ENCODE measurements around the gene MORN5.

The MORN5 gene

DNA sequence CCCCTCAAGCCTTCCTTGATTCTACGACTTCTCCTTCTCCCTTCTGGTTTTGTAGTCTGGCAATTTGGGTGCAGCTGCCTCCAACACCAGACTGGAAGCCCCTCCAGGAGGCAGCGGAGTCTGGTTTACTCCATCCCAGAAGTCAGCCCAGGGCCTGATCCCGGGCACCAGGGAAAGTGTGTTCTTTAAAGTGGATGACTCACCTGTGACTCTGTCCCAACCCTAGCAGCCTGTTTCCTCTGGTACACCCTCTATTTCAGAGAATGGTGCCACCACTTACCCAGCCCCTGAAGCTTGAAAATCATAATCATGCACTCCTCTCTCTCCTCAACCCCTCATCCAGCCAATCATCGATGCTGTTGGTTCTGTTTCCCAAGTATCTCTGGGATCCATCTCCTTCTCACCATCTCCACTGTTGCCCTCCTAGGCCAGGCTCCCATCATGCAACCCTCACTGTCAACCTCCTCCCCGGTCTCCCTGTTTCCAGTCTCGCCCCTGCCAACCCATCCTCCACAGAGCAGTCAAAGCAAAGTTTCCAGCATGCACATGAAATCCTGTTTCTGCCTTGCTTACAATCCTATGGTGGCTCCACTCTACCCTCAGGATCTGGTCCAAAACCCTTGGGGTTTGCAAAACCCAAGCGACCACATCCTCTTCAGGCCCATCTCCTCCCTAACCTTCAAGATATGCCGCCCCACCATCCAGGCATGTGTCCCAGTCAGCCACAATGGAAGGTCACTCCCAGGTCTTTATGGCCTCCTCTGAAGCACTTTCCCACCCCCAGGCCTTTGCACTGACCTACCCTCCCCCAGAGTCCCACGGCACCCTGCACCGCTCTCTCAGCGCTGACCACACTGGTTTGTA, 58.6 kb downstream of the MORN5 start:
- DNase-seq = no peak

DNA sequence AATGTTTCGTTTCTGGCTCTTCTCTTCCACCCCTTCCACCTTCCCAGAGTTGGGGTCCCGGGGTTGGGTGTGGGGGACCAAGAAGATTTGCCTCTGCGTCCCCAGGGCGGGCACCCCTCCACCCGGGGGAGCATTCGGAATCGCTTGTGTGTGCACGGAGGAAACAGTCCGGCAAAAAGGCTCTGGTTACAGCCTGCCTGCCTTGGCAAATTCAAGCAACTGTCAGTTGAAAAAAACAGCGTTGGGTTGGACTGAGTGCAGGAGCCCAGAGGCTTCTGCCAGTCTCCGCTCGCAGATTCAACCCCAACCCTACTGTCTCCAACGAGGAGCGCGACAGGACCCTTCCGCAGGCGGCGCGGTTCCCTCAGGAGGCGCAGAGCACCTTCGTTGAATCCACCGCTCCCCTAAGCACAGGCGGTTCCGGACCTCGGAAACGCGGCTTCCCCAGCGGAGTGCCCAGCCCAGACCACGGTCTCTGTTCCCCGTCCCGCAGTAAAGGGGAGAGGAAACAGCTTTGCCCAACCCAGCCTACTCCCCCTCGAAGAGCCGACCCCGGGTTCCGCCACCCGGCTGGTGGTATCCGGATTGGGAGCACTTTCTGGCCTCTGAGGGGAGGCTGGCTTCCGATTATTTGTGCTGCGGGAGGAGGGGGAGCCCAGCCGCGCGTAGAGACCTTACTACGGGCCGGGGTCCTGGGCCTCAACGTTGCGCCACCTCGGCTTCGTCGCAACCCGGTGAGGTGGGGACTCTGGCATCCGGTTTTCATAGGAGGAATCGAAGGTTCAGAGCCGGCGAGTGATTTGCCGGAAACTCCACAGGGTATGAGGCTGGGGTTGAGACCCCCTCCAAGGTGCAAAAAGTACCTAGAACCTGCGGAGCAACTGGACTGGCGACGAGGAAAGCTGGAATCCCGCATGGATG, 59.5 kb downstream of the MORN5 start:
- DNase-seq = no peak

- DNase-seq = no peak
Observed at GRCh38 chr9:122219856-122220672, 60.4 kb downstream of the MORN5 start.

DNA sequence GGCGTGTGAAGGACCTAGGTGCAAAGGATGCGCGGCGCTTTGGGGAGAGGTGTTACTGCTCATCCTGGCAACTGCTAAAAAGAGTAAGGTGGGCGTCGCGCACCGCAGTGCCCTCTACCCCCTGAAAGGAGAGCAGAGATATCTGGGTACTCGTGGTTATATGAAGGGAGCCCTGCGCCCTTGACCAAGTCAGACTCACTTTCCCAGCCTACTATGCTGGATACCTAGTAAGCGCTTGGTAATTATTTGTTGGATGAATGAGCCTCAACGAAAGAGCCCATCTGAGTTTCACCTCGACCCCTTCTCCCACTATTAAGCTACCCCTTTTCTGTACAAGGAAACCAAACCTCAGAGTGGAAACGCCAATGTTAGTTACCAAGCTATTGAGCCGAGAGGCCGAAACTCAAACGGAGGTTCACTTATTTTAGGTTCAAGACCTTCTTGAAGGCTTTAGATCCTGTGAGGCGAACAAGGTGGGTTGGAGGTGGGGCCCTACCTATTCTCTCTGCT, 61.0 kb downstream of the MORN5 start:
- no peak for DNase-seq

GRCh38 chr9:122221183-122221811, 61.6 kb downstream of the MORN5 start:
- no peak for DNase-seq

DNA sequence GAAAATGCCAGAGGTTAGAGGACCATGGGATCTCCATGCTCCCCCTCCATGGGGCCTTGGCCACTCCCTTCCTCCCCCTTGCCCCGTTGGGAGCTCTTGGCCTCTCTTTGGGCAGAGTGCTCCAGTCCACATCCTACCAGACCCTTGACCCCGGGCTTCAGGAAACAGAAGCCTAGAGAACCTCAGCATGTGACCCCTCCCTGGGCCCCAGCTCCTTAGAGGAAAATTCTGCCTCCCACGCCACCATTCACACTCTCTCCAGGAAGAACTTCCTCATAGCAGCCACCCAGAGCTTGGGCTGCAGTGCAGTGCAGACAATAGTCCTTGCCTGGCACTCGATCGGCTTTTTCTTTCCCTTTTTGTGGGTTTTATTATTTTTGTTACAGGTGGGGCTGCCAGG, 63.1 kb downstream of the MORN5 start:
- DNase-seq = no peak

DNA sequence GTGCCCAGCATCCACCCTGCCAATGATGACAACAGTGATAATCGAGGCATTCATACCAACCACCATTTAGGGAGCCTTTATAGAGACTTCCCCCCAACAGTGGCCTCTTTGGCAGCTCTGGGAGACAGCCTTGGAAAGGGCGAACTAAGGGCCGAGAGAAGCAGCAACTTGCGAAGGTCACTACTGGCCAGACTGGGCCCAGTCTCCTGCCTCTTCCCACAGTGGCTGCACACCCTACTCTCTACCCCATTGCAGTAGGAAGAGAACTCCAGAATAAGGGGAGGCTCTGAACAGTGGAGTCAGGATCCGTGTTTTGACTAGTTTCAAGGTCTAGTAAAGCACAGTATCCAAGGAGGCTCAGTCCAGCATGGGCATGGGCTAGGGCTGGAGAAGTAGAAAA, 63.7 kb downstream of the MORN5 start:
- DNase-seq = no peak

- DNase-seq = no peak
Observed at GRCh38 chr9:122225312-122226141, 65.8 kb downstream of the MORN5 start.

- no peak for DNase-seq
Observed at GRCh38 chr9:122226142-122226757, 66.5 kb downstream of the MORN5 start.

DNA sequence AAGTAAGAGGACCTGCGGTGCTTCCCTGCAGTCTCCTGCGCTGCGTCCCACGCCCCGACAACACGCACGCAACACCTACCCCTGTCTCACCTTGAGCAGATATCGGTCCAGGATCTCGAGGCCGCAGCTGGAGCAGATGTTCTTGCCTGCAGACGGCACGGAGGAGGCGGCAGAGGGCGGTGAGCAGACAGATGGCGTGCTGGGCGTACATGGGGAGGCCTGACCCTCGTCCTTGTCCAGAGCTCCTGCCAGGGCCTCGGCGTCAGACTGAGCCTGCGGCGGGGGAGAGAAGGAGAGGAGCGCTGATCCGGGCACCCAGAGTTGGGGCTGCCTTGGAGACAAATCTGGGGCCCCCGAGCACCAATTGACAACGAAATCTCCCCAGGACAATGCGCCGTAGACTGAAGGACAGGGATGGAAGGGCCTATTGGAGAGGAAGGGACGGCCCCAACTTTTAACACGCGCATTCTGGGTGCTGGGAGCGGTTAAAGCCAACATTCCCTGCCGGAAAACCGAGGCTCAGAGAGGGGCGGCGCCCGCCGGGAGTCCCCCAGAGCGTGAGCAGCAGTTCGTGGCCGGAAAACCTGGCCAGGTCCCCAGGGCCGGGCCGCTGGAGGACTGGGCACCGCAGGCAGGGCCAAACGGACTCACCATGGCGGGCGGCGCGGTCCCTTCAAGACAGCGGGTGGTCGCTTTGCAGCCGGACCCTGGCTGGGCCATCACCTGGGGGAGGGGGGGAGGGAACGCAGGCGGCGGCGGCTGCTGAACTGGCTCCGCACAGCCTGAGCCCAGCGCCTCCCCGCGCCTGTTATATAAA, 67.3 kb downstream of the MORN5 start:
- no peak for DNase-seq

DNA sequence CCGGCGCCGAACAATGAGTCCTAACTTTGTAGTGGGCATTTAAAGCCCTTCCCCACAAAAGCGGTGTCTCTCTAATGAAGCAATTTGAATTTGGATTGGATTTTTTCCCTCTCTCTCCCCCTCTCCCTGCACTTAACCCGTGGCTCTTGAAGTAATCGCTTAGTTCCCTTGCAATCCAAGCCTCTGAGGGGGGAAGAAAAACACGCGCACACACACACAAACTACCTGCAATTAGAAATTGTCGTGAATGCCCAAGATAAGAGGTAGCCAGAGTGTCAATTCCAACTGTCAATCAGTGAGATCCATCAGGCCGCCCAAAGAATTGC, 67.8 kb downstream of the MORN5 start:
- DNase-seq = no peak

DNA sequence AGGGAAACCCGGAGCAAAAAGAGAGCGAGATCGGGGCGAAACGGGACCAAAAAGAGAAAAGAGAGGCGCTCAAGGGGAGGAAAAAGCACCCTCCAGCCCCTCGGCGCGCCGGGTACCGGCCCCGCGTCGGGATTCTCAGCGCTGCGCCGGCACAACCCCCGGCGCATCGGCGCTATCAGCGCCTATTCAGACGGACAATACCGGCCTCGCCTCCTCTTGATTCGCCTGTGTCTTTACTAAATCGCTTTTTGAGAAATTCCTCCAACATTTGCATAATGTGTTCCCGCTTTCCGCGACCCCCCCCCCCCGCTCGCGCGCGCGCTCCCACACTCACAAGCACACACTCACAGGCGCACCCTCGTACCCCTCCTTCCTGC, 68.5 kb downstream of the MORN5 start:
- DNase-seq = no peak

GRCh38 chr9:122228568-122229484, 69.1 kb downstream of the MORN5 start, which contains the start of gene LHX6:
TSS of gene LHX6 (minus strand) at chr9:122228957. CDS start at chr9:122228740, 217 bp downstream.
- DNase-seq = no peak

- DNase-seq = no peak
Observed at GRCh38 chr9:122229485-122229837, 69.8 kb downstream of the MORN5 start.

GRCh38 chr9:122232796-122233306, 73.1 kb downstream of the MORN5 start:
- no peak for DNase-seq

DNA sequence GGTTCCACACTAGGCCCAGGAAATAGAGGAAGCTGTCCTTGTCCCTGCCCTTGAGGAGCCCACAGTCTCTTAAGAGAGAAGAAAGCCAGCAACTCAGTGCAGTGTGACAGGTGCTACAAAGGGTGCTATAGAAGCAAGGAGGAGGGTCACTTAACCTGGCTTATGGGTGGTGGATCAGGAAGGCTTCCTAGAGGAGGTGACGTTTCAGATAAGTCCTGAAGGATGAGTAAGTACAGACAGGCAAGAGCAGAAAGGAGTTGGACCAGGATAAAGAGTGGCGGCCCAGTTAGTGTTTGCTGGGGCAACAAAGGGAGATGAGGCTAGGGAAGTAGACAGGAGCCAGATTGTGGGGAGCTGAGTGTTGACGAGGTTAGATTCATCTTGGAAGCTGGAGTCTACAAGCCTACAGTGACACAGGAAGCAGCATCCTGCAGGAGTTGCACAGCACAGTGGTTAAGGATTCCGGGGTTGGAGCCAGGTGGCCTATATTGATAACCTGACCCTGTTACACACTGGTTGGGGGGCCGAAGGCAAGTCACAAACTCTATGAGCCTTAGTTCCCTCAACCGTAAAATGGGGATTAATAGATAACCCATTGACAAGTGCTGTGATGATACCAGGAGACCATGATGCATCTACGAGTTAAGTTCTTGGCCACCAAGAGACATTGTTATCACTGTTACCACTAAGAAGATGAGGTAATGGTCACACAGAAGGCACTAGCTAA, 74.5 kb downstream of the MORN5 start:
- DNase-seq = no peak

DNA sequence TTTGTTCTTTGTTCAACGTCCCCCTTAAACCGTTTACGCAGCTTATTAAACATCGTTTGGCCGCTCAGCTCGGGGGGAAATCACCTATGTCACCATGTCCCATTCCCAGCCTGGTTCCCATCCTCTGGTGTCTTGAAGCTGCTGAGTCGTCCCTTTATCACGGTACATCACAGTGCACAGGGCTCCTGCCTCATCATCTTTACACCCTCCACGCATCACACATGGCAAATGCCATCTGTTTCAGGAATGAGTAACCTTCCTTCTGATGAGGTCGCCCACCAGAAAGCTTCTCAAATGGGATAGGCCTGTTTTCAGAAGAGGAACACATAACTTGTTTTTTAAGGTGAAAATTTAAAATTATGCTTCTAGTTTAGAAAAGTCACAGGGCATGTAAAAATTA, 77.0 kb downstream of the MORN5 start:
- DNase-seq = no peak

DNA sequence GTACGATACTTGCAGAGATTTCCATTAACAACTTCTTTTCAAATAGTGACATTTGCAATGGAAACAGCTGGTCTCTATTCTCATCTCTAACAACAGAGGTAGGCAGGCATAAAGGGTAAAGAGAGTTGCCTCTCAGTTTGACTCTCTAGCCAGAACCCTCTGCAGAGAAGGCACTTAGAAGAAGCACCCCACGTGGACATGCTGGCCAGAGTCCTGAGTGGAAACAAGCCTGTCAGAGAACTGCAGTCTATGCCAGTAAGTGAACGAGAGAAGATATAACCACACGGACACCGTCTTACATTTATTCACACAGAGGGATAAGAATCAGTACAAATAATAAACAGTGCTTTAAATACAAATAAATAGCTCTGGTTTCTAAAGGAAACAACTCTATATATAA, 80.0 kb downstream of the MORN5 start:
- DNase-seq = no peak
